PC-9 (cell line): ENCODE results near the gene PRR35.

Source experiments
- CTCF ChIP-seq: fragments of 200-600 bp; sonication (generic); conservative IDR thresholded peaks from 2 replicates; pipeline ENCODE4 v1.6.1; 2017; ENCODE audit warnings: mixed run types, antibody characterized with exemption, mild to moderate bottlenecking, moderate library complexity
- EZH2 ChIP-seq: fragments of 200-600 bp; sonication (generic); IDR thresholded peaks from 2 replicates; pipeline ENCODE4 v1.8.0; 2017; ENCODE audit warnings: antibody characterized with exemption, low read depth

- TF ChIP-seq EZH2 (no peak), CTCF (no peak)
Observed at GRCh38 chr16:590188-590814, 30.1 kb downstream of the PRR35 start.
